SK-N-MC (cell line): Measurements from ENCODE around the gene VAV1.

ENCODE experiments used
- EZH2 ChIP-seq: fragments of 200-600 bp; sonication (generic); IDR thresholded peaks from one replicate; pipeline ENCODE4 v1.6.1; 2017; ENCODE audit warnings: antibody characterized with exemption
- FOXP2 ChIP-seq: optimal IDR thresholded peaks from 2 replicates; pipeline ENCODE3; 2011; ENCODE audit warnings: mild to moderate bottlenecking, moderate library complexity; ENCODE audit not compliant: insufficient read depth; ENCODE audit errors: extremely low read length, control extremely low read depth
- POLR2AphosphoS5 ChIP-seq: IDR thresholded peaks from 2 replicates; pipeline ENCODE4 v1.6.1; 2012; ENCODE audit warnings: mild to moderate bottlenecking, low read depth, low read length, borderline replicate concordance

- no peak for TF ChIP-seq POLR2AphosphoS5
- no peak for TF ChIP-seq EZH2
- no peak for TF ChIP-seq FOXP2
These were observed 49.3 kb upstream of the VAV1 start for GRCh38 chr19:6723108-6723618.
